ENCODE data around the gene RBM5.
"Not testable (repeated sequence)": the region's sequence is repeated elsewhere in the genome, so short reads cannot be mapped to it uniquely, and the experiment has no call there.

The RBM5 gene

DNA sequence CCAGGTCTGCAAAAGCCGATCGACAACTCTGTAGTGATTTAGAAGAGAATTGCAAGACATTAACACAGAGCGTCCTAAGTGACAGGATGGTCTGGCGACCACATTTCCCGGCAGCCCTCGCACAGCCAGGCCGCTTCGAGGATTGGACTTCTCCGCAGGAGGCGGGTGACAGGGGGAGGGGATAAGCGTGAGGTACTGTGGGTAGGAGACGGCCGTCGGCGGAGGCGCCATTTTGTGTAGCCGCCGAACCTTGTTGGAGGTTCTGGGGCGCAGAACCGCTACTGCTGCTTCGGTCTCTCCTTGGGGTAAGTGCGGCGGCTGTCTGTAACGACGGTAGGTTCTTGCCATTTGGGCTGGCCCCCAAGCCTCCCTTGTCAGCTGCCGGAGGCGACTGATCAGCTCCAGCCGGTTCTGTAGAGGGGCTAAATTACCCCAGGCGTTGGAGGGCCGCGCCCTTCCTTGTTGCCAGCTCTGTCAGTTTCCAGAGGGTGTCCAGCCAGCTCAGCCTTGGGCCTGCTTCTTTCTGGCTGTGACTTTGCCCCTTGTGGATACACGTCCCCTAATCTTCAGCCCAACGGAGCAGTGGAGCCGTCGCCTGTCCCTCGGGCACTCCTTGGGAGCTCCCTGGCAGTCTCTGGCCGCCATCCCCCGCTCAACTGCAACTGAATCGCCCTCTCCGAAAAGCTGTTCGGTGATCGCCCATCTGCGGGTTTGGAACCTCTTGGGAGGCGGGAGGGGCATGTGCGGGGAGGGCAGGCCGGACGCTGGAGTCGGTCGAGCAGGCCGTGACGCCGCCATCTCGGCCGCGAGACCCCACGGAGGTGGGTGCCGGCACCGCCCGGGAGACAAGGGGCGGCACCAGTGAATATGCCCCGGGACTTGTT lies at the start of gene RBM5:
TSS of gene RBM5 (plus strand) at position 195 of the 884 bp plus-strand sequence. CDS start 1,516 bp downstream, outside the sequence.
- peak; percentile 78 to 93 for DNase-seq (ENCODE audit: extremely low read depth in 1 of 2, low read depth in 1 of 2)

DNA sequence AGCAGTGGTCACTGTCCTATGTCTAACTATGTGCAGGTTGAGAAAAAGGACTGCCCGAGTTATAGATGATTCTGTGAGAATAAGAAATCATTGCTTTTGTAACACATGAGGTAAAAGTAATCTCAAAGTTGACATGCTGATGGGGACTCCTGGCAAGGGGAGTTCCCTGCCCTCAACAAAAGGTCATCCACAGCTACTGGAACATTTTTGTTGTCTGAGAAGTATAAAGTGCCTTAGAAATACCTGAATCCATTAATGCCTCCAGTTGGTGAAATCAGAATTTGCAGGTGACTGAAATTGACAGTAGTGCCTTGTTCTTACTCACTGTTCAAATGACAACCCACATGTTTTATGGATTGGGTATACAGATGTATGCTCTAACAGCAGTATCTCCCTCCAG lies 43.7 kb upstream of the RBM5 start:
- no peak for DNase-seq (ENCODE audit: extremely low read depth in 1 of 2, low read depth in 1 of 2)

DNA sequence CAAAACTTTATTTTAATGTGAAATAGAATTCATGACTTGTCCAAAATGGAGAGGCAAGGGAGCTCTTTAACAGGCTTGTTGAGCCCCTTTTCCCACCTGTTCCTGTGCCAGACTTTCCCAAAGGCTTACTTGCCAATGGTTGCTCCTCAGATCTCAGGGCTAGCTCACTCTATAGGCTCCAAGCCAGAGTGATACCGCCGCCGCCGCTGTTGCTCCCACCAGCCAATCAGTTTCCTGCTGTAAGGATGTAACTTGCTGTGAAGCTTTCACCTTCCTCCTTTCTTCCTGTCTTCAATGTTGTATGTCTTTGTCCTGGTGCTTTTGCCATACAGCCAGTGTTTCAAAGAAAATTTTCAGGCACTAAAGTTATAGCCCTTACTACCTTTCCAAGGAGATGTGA lies 41.3 kb upstream of the RBM5 start:
- no peak for DNase-seq (ENCODE audit: extremely low read depth in 1 of 2, low read depth in 1 of 2)

DNA sequence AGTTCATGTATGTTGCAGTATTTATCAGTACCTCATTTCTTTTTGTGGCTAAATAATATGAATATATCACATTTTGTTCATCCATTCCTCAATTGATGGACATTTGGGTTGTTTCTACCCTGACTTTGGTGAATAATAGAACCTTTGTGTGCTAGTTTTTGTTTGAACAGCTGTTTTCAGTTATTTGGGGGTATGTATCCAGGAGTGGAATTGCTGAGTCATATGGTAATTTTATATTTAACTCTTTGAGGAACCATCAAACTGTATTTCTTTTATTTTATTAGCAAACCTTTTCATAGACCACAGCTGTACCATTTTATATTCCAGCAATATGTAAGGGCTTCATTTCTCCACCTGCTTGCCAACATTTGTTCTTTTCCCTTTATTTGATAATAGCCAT lies 38.4 kb upstream of the RBM5 start:
- DNase-seq (ENCODE audit: extremely low read depth in 1 of 2, low read depth in 1 of 2): no peak

DNA sequence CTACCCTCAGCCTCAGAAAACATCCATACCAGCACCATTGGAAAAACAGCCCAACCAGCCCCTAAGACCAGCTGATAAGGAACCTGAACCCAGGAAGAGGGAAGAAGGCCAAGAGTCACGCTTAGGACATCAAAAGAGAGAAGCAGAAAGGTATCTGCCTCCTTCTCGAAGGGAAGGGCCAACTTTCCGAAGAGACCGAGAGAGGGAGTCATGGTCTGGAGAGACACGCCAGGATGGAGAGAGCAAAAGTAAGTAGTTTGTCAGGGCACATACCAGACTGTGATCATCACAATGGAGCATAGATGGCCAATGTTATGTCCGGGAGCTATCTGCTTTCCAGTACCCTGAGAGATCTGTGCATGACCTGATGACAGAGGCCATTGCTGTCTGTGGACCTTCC lies 31.0 kb upstream of the RBM5 start:
- no peak for DNase-seq (ENCODE audit: extremely low read depth in 1 of 2, low read depth in 1 of 2)

DNA sequence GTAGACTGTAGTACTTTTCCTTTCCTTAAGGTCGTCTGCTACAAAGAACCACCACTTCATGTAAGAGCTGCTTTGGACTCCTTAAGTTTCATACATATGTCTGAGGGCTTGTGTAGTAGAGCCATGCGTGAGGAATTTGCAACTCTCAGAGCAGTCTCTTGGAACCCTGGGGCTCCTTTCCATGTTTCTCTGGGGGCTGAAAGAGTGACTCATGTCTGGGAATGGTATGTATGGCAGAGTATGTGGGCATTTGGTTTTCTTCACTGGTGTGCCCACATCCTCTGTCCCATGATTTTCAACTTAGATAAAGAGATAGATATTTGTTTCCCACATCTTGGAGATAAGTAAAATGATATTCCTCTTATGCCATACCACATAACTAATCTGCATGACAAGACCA lies 20.6 kb upstream of the RBM5 start:
- DNase-seq (ENCODE audit: extremely low read depth in 1 of 2, low read depth in 1 of 2): no peak

DNA sequence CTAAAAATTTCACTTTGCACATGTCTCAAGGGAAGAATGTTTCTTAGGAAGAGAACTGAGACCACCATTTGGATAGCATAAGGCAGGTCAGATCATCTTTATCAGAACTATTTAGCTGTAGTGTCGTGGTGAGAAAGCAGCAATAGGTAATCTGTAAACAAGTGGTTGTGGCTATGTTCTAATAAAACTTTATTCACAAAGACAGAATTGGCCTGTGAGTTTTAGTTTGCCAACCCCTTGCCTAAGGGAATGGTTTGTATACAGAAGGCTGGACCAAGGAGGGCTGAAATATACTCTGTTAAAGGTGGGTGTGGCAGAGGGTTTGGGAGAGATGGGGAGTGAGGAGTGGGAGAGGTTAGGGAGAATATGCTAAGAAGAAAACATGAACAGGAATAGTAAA lies 10.6 kb upstream of the RBM5 start:
- no peak for DNase-seq (ENCODE audit: extremely low read depth in 1 of 2, low read depth in 1 of 2)

DNA sequence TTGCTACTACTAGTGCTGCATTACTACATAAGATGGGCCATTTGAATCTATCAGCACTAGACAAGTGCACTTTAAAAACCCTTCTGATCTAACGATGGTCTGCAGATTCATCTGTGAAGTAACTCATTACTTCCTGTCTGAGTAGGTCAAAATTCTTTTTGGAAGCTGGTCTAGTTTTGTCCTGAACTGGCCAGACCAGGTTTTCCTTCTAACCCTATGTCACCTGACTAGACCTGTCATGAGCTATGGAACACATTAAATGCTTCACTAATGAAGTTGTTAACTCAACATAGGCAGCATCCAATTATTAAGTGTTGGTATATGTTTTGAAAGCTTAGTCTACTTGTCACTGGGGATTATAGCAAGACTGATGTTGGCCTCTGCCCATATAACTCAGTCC lies 10.1 kb upstream of the RBM5 start:
- no peak for DNase-seq (ENCODE audit: extremely low read depth in 1 of 2, low read depth in 1 of 2)

DNA sequence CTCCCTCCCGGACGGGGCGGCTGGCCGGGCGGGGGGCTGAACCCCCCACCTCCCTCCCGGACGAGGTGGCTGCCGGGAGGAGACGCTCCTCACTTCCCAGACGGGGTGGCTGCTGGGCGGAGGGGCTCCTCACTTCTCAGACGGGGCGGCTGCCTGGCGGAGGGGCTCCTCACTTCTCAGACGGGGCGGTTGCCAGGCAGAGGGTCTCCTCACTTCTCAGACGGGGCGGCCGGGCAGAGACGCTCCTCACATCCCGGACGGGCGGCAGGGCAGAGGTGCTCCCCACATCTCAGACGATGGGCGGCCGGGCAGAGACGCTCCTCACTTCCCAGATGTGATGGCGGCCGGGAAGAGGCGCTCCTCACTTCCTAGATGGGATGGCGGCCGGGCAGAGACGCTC lies 3.8 kb upstream of the RBM5 start:
- not testable (repeated sequence) for DNase-seq (ENCODE audit: extremely low read depth in 1 of 2, low read depth in 1 of 2)

DNA sequence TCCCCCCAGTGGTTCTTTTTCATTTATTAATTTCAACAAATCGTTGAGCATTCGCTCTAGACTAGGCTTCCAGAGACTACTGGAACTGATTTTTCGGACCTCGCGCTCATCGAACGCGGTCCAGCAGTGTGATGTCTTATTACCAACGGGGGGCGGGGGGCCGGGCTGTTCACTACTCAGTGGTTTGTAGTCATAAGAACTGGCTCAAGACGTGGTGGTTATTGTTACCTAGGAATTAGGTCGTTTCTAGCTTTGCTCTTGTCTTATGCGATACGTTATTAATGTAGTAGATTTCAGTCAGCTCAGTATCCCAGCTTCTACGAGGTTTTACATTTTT lies 858 bp downstream of the RBM5 start:
- DNase-seq (ENCODE audit: extremely low read depth in 1 of 2, low read depth in 1 of 2): no peak

DNA sequence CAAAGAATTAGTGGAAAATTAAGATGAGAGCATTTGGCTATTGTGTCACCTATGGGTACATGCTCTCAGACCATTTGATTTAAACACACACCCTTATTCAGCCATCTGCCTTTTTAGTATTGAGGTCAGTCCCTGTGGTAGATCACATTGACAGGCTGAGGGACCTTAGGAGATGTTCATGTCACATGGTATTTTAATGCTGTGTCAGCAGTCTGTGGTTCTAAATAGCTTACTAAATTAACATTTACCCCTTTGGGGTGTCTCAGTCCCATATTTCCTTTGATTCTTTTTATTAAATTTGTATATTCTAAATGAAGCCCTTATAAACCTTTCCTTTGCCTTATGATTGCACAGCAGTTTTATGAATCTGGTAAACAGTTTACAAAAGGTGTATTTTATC lies 2.3 kb downstream of the RBM5 start:
- DNase-seq (ENCODE audit: extremely low read depth in 1 of 2, low read depth in 1 of 2): no peak

DNA sequence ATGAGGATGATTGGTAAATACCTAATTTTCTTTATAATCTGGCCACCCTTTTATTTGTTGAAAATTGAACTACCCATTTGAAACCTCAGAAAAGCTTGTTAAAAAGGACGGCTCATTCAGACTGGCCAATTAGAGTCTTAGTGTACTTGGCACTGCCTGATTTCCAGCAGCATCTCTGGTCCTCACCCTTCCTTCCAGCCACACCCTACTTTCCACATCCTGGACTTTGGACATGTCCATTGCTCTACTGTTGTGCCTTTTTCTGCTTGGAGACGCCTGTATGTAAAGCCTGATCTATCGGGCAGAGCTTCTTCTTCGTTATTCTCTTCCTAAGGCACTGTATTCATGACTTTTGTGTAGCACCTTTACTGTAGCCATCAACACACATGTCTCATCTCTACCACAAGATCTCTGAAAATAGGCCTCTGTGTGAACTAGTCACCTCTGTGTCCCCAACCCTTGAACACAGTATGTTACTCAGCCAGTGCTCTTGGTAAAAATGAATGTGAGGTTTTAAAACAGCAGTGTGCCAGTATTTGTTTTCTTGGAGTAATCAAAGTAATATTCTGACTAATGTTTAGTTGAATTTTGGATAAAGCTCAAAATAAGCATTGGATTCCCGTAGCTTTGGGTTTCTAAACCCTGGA lies 6.8 kb downstream of the RBM5 start:
- DNase-seq (ENCODE audit: extremely low read depth in 1 of 2, low read depth in 1 of 2): no peak

DNA sequence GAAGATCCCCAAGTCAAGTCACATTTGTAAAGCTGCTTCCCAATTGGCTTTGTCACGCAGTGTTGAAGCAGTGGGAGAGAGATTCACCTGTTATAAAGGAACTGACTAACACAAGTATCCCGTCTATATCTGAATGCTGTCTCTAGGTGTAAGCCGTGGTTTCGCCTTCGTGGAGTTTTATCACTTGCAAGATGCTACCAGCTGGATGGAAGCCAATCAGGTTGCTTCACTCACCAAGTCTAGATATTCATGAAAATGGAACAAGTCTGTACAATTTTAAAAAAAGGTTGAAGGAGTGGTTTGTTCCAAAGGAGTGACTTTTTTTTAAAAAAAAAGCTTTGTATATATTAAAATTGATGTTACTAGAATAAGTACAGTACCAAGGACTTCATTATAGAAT lies 11.7 kb downstream of the RBM5 start:
- DNase-seq (ENCODE audit: extremely low read depth in 1 of 2, low read depth in 1 of 2): no peak

DNA sequence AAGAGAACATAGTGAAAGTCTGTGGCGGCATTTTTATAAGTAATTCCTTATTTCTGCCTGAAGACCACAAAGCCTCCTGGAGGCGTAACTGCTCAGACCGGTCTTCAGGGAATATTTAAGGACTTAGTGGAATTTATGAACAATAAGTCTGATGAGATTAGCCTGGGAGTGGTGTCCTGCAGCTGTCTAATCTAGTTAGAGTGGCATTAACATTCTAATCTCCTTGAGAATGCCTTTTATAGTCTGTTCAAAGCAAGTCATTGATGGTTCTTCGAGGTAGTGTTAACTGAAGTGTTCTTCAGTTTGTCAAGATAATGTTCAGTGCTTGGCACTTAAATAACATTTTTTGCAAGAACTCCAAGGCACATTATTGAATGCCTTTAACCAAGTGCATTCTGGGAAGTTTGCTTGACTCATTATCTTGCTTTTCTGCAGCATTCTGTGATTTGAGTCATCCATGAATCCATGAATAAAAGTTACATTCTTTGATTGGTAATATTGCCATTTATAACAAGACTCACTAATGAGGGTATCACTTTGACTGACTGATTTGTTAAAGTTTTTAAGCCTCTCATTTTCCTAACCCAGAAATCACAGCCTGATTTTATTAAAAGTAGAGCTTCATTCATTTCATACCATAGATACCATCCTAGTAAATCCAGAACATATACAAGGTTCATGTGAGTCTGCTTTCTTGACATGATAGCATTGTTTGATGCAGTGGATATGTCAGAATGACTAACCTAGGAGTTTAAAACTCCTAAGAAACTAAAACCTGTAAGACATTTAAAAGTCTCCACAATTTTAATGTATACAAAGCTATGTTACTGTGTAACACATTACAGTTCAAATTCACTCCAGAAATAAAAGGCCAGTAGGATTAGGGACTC lies 12.5 kb downstream of the RBM5 start:
- no peak for DNase-seq (ENCODE audit: extremely low read depth in 1 of 2, low read depth in 1 of 2)

DNA sequence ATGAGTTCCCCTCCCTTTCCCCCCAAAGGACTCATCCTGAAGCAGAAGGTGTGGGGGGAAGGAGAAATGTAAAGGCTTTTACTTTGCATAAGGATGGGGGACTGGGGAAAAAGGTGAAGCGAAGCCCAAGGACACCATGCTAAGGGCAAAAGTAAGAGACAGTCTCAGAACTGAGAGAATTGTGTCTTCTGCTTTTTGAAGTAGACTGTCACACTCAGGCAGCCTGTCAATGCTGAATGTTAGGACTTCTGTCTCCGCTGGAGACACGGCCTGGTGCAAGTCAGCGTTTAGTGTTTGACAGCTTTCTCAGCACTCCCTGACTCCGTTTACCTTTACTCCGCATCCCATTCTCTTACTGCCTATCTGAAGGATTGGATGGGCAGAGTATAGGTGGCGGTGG lies 13.8 kb downstream of the RBM5 start:
- no peak for DNase-seq (ENCODE audit: extremely low read depth in 1 of 2, low read depth in 1 of 2)

DNA sequence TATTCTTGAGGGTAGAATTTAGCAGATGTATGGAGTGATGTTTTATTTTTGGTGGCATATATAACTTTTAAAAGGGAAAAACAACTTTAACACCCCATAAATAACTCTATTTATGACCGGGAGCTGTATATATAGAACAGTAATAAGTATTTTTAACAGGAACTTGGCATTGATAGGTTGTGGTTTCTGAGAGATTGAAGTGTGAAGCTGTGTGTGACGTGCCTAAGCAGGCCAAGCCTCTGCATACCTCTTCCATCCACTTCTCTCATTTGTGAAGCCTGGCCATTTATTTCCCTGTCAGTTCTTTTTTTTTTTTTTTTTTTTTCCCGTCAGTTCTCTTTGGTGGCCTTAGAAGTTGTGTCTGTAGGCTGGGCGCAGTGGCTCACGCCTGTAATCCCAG lies 23.0 kb downstream of the RBM5 start:
- no peak for DNase-seq (ENCODE audit: extremely low read depth in 1 of 2, low read depth in 1 of 2)

DNA sequence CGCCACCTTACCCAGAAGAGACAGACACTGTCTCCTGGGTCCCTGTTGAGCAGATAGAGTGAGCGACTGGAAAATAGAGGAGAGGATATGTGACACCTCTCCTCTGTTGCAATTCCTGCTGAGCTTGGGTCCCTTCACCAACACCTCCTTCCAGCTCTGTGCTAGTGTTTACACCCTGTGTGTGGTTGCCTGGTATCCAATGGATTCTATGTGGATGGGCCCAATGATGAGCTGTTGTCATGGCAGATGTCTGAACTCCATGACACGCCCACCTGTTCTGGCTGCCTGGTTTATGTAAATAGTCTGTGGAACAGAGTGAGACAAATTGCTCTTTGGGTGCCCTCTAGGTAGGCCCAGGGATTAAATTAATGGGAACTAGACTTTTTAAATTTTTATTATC lies 23.7 kb downstream of the RBM5 start:
- DNase-seq (ENCODE audit: extremely low read depth in 1 of 2, low read depth in 1 of 2): no peak

DNA sequence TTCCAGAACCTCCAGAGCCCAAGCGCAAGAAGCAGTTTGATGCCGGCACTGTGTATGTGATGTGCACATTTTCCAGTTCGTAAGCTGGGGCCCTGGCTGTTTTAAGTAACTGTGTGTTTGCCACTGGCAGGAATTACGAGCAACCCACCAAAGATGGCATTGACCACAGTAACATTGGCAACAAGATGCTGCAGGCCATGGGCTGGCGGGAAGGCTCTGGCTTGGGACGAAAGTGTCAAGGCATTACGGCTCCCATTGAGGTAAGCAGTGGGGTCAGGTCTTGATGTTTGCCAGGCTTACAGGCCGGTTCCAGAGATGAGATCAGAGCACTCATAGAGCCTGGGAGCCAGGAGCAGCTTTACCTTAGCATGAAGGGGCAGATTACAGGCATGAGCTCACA lies 28.4 kb downstream of the RBM5 start:
- DNase-seq (ENCODE audit: extremely low read depth in 1 of 2, low read depth in 1 of 2): no peak

DNA sequence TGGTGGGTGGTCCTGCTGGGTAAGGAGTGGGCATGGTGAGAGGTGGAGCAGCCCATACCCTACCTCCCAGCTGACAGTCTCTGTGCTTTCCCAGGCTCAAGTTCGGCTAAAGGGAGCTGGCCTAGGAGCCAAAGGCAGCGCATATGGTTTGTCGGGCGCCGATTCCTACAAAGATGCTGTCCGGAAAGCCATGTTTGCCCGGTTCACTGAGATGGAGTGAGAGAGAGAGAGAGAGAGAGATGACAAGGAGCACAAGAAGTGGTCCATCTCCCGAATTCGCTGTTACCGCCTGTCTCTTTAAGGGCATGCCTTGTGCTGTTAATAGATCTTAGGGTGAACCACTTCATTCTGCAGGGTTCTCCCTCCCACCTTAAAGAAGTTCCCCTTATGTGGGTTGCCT lies 29.5 kb downstream of the RBM5 start:
- no peak for DNase-seq (ENCODE audit: extremely low read depth in 1 of 2, low read depth in 1 of 2)

DNA sequence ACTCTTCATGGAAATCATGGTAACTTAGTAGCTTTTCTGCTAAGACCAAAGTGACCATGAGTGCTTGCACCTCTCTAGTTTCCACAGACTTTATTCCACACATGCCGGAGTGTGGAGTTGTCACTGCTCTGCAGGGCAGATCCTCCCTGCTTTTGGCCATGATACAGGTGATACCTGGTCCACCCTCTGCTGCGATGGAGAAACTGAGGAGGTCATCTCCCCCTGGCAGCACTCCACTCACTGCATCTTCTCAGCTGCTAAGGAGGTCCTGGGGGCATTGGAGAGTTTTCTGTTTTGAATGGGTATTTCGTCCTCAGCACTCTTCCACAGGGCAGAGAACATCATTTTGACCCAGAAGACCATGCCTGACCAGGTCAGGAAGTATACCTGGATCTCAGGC lies 31.1 kb downstream of the RBM5 start:
- DNase-seq (ENCODE audit: extremely low read depth in 1 of 2, low read depth in 1 of 2): no peak

DNA sequence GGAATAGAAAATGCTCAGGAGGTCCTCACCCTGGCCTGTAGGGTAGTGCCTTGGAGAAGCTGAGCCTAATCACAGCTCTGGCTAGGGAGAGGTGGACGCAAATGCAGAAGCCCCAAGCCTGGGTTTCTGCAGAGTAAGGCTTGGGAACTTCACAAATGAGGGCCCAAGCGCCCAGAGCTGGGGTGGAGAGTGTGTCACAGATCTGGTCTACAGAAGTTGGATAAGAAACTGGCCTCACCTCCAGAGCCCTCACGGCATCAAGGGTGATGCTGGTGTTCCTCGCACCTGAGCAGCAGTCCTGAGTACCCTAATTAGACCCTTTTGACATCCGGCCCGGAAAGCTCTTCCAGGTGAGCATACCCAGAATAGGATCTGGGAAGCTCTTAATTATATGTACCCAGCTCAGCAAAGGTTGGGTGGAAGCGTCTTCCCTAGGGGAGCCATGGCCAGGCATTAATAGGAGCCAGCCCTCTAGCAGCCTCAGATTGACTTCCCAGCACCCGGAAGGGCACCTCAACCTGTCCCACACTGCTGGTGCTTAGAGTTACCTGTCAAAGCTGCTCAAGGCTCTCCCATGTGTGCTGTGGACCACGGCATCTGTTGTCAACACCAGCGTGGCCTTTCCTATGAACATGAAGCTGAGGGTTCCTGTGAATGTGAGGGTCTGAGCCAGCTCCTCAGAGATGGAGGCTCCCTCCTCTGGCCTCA lies 31.8 kb downstream of the RBM5 start:
- DNase-seq (ENCODE audit: extremely low read depth in 1 of 2, low read depth in 1 of 2): no peak
